K562 (cell line): ENCODE data around the gene C19orf18. TPM values are rescaled to one million over a fixed set of nuclear protein-coding genes. Genes with fewer than 3 reads are reported as not detected.

Experiments used
- CGGBP1 ChIP-seq: fragments of 250-450 bp; sonication (Bioruptor Pico); IDR thresholded peaks from 2 replicates; pipeline ENCODE4 v1.9.0; 2021; ENCODE audit warnings: mild to moderate bottlenecking
- GABPA ChIP-seq: fragments of 200-800 bp; sonication (Bioruptor generic); conservative IDR thresholded peaks from 2 replicates; pipeline ENCODE4 v1.6.1; 2016; ENCODE audit warnings: low read depth, missing genetic modification characterization, missing compliant biosample characterization
- HNRNPH1 ChIP-seq: fragments of 200-400 bp; formaldehyde crosslinking; optimal IDR thresholded peaks from 2 replicates; pipeline ENCODE3; 2017; ENCODE audit warnings: low read depth, mild to moderate bottlenecking, low read length, moderate library complexity
- L3MBTL2 ChIP-seq: fragments of 450-650 bp; IDR thresholded peaks from 2 replicates; pipeline ENCODE4 v1.6.1; 2016; ENCODE audit warnings: mild to moderate bottlenecking, moderate library complexity
- NR2C1 ChIP-seq, 2 experiments: fragments of 450-650 bp; IDR thresholded peaks; 2 replicates each; pipeline ENCODE4 v1.6.1; 2017; ENCODE audit warnings: mild to moderate bottlenecking in 2 of 2, antibody characterized with exemption in 1 of 2, inconsistent platforms in 1 of 2, missing compliant biosample characterization in 1 of 2, missing genetic modification characterization in 1 of 2
- RBFOX2 ChIP-seq: fragments of 200-400 bp; formaldehyde crosslinking; IDR thresholded peaks from 2 replicates; pipeline ENCODE4 v1.6.1; 2017; ENCODE audit warnings: low read depth, mild to moderate bottlenecking, low read length, moderate library complexity
- SNRNP70 ChIP-seq: fragments of 200-400 bp; formaldehyde crosslinking; optimal IDR thresholded peaks from 2 replicates; pipeline ENCODE3; 2017; ENCODE audit warnings: low read depth, low read length
- ZBTB1 ChIP-seq: sonication (generic); formaldehyde crosslinking; IDR thresholded peaks from 2 replicates; pipeline ENCODE4 v1.8.1; 2023; ENCODE audit warnings: missing genetic modification reagents, low read depth, mild to moderate bottlenecking, borderline replicate concordance
- ZBTB33 ChIP-seq: sonication (generic); formaldehyde crosslinking; IDR thresholded peaks from 2 replicates; pipeline ENCODE4 v1.8.1; 2023; ENCODE audit warnings: mild to moderate bottlenecking, missing genetic modification reagents
- ZBTB34 ChIP-seq: fragments of 250-450 bp; sonication (Bioruptor Pico); IDR thresholded peaks from 2 replicates; pipeline ENCODE4 v1.8.0; 2021; ENCODE audit warnings: mild to moderate bottlenecking, moderate library complexity
- ZBTB40 ChIP-seq, 2 experiments: fragments of 450-650 bp in 1 of 2; sonication (generic) in 1 of 2; formaldehyde crosslinking in 1 of 2; IDR thresholded peaks; 2 replicates each; pipeline versions ENCODE4 v1.7.1 to v1.9.0; 2016 to 2022; ENCODE audit warnings: inconsistent platforms in 1 of 2, mild to moderate bottlenecking in 1 of 2, missing genetic modification reagents in 1 of 2
- polyA plus RNA-seq, 8 experiments: library from polyadenylated mRNA; depleted of rRNA in 4 of 8; stranded (reverse) in 5 of 8; unstranded in 3 of 8; fragments of >200 nt; fragmentation: Nextera tagmentation in 2 of 8; fragmentation: Illumina TruSeq in 1 of 8; extraction: Ambion mirVana in 2 of 8; extraction: Trizol in 1 of 8; gene quantifications; 2 replicates each; pipeline versions ENCODE4 v1.2.1 to v1.2.3, GENCODE V29; 2011 to 2014; ENCODE audit warnings: inconsistent platforms in 1 of 8, missing spikeins in 1 of 8
- total RNA-seq, 7 experiments: library from RNA; depleted of rRNA in 6 of 7; stranded (reverse); fragments of >200 nt in 6 of 7; fragmentation: Illumina TruSeq in 2 of 7; extraction: Trizol in 2 of 7; gene quantifications; 2 replicates each; pipeline versions ENCODE4 v1.2.1 to v1.2.3, GENCODE V29; 2011 to 2021; ENCODE audit warnings: low replicate concordance in 1 of 7

C19orf18 gene
- total and polyA plus RNA-seq, 9 of the 15 experiments (the other 6 are each of a cell fraction or from before 2014, with no cell fraction given): not detected

- TF ChIP-seq ZBTB40 (IDR thresholded peaks at IDR 0.05) (peak; percentile 55; the same call in 1 of the 2 replicates), ZBTB40 (CRISPR knock-in tag; IDR thresholded peaks at IDR 0.05) (no peak), GABPA (peak; percentile 81), RBFOX2 (peak; percentile 58), ZBTB33 (CRISPR knock-in tag) (peak; percentile 53; the same call in 1 of the 2 replicates), ZBTB34 (CRISPR knock-in tag) (no peak), L3MBTL2 (peak; percentile 30; the same call in 1 of the 2 replicates), SNRNP70 (no peak), HNRNPH1 (no peak), NR2C1 (IDR thresholded peaks at IDR 0.05) (no peak), NR2C1 (tag; IDR thresholded peaks at IDR 0.05) (no peak), ZBTB1 (CRISPR knock-in tag) (no peak), CGGBP1 (CRISPR knock-in tag) (no peak)
These were observed 28.2 kb upstream of the C19orf18 start, which contains the start of gene ZNF606 (continued) for GRCh38 chr19:58002384-58003173.
